Activated T-cell treated with anti-CD3 and anti-CD28 coated beads, Interleukin-2, amount 50 U/mL, for 72 hours (primary cell): ENCODE results near the gene AMMECR1. TPM values are rescaled to one million over a fixed set of nuclear protein-coding genes. Genes with fewer than 3 reads are reported as not detected.

Experiments used
- total RNA-seq, 2 donors: library from RNA; stranded (reverse); gene quantifications; one replicate each; pipeline ENCODE4 v1.2.3, GENCODE V29; 2022

AMMECR1 gene
- total RNA-seq, 2 donors from 2014 or later = 12.8 to 15.9 TPM

Other genes with a start within 250 kb of the AMMECR1 start
- gene RTL9, start 40.8 kb upstream of the AMMECR1 start, total RNA-seq = under 1 TPM; 0.07 to 0.14 TPM